ENCODE data around the gene TAX1BP1.

GRCh38 chr7:27705200-27705594 lies 34.8 kb upstream of the TAX1BP1 start:
- TF ChIP-seq, protein P1, sequence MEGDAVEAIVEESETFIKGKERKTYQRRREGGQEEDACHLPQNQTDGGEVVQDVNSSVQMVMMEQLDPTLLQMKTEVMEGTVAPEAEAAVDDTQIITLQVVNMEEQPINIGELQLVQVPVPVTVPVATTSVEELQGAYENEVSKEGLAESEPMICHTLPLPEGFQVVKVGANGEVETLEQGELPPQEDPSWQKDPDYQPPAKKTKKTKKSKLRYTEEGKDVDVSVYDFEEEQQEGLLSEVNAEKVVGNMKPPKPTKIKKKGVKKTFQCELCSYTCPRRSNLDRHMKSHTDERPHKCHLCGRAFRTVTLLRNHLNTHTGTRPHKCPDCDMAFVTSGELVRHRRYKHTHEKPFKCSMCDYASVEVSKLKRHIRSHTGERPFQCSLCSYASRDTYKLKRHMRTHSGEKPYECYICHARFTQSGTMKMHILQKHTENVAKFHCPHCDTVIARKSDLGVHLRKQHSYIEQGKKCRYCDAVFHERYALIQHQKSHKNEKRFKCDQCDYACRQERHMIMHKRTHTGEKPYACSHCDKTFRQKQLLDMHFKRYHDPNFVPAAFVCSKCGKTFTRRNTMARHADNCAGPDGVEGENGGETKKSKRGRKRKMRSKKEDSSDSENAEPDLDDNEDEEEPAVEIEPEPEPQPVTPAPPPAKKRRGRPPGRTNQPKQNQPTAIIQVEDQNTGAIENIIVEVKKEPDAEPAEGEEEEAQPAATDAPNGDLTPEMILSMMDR (conservative IDR thresholded peaks at IDR 0.05; ENCODE audit: low read length): no peak
- TF ChIP-seq EZH2phosphoT487 (IDR thresholded peaks at IDR 0.05; ENCODE audit: borderline replicate concordance, low read depth, low read length): no peak

All from OCI-LY7 (cell line).